ENCODE results near the gene NOL6.
A peak's percentile ranks its signal among the peaks of the same experiment; 100 is the strongest.

DNA sequence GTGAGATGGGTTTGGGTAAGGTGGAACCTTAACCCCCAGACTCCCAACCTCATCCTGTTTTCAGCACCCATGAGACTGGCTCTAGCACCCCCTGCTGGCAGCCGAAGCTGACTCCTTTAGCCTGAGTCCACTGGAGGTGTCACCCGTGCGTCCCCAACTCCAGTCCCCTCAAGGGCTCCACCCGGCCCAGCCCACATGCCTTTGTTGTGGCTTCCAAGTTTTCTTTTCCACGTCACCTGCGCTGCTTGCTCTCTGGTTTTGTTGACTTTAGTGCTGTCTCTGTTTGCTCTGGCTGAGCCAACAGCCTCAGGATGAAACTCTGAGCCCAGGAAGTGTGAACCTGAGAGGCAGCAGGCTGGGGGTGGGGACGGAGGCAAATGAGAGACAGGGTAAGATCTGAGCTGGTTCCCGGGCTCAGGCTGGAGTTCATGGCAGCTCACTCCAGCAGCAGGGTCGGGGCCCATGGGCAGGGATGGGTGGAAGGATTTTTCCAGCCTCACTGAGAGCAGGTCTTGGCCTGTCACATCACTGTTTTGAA is 58.2 kb downstream of the NOL6 start:
- TF ChIP-seq POLR2A (IDR thresholded peaks at IDR 0.05), result no peak
- TF ChIP-seq, protein P1, sequence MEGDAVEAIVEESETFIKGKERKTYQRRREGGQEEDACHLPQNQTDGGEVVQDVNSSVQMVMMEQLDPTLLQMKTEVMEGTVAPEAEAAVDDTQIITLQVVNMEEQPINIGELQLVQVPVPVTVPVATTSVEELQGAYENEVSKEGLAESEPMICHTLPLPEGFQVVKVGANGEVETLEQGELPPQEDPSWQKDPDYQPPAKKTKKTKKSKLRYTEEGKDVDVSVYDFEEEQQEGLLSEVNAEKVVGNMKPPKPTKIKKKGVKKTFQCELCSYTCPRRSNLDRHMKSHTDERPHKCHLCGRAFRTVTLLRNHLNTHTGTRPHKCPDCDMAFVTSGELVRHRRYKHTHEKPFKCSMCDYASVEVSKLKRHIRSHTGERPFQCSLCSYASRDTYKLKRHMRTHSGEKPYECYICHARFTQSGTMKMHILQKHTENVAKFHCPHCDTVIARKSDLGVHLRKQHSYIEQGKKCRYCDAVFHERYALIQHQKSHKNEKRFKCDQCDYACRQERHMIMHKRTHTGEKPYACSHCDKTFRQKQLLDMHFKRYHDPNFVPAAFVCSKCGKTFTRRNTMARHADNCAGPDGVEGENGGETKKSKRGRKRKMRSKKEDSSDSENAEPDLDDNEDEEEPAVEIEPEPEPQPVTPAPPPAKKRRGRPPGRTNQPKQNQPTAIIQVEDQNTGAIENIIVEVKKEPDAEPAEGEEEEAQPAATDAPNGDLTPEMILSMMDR (IDR thresholded peaks at IDR 0.05), result peak; percentile 66 to 90 (median 82)
